ENCODE measurements around the gene PRF1.

- TF ChIP-seq ZNF224 (CRISPR knock-in tag; IDR thresholded peaks at IDR 0.05): no peak
- TF ChIP-seq BCL6 (CRISPR knock-in tag; IDR thresholded peaks at IDR 0.05): no peak
These were observed 47.0 kb upstream of the PRF1 start for GRCh38 chr10:70649526-70649925.
